Thoracic aorta (tissue), 2 donors: Measurements from ENCODE around the gene PDILT. TPM values are rescaled to one million over a fixed set of nuclear protein-coding genes. Genes with fewer than 3 reads are reported as not detected.

Experiments used
- ATAC-seq: fragments of 150-250 bp; one replicate; pipeline ENCODE4 v1.8.0; 2017; ENCODE audit warnings: low read depth; ENCODE audit not compliant: insufficient number of reproducible peaks, low FRiP score
- DNase-seq: peaks from one replicate; pipeline ENCODE4 v3.0.0-alpha.2; 2020; ENCODE audit warnings: low spot score
- H3K27ac ChIP-seq, 2 donors: fragments of 200-600 bp; sonication (generic); 1 replicate in 1 of 2; 2 replicates in 1 of 2; pipeline ENCODE4 v1.5.1; 2016; ENCODE audit warnings: mild to moderate bottlenecking in 2 of 2, moderate library complexity in 2 of 2
- H3K27me3 ChIP-seq: fragments of 200-600 bp; sonication (generic); replicated peaks from 2 replicates; pipeline ENCODE4 v1.6.0; 2016; ENCODE audit warnings: mild to moderate bottlenecking; ENCODE audit not compliant: insufficient read depth
- H3K36me3 ChIP-seq: fragments of 200-600 bp; sonication (generic); one replicate; pipeline ENCODE4 v1.5.1; 2016
- H3K4me1 ChIP-seq, 2 donors: fragments of 200-600 bp; sonication (generic); 1 replicate in 1 of 2; 2 replicates in 1 of 2; pipeline versions ENCODE4 v1.5.1 to v1.6.0; 2016; ENCODE audit warnings: low read depth in 2 of 2, mild to moderate bottlenecking in 1 of 2; ENCODE audit not compliant: control insufficient read depth in 1 of 2
- H3K4me3 ChIP-seq: fragments of 200-600 bp; sonication (generic); 2 replicates; pipeline ENCODE4 v1.5.1; 2016; ENCODE audit warnings: mild to moderate bottlenecking
- H3K9me3 ChIP-seq: fragments of 200-600 bp; sonication (generic); 2 replicates; pipeline ENCODE4 v1.5.1; 2016
- total RNA-seq, 2 donors: library from RNA; depleted of rRNA; stranded (reverse); fragments of >200 nt; gene quantifications; one replicate each; pipeline versions ENCODE4 v1.1.0 to v1.2.3, GENCODE V29; 2016
- TF ChIP-seq, protein P1 (sequence below): fragments of 200-600 bp; sonication (generic); IDR thresholded peaks from one replicate; pipeline ENCODE4 v1.5.1; 2019; ENCODE audit warnings: antibody characterized with exemption

The PDILT gene
- total RNA-seq, 2 donors from 2014 or later: not detected

DNA sequence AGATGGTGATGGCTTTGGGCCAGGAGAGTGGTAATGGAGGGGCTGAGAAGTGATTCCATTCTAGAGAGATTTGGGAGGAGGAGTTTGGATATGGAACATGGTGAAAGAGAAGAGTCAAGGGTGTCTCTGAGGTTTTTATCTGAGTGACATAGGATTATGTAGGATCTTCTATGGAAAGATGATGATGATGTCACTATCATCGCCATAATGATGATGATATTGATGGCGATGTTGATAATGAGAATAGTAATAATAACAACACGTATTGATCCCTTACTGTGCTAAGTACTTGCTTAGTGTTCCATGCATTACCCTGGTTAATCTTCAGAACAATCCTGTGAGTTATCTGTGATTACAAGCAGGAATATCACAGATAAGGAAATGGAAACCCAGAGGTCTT, 16.6 kb downstream of the PDILT start:
- Histone ChIP-seq H3K4me1 (peaks cover 0 to 8% of the 10 kb centered on the region in 2 donors), H3K9me3 (no peaks in the 10 kb centered on the region), H3K4me3 (no peak overlapping the region), H3K36me3 (no peaks in the 10 kb centered on the region), H3K27me3 (no peaks in the 10 kb centered on the region), H3K27ac (no peak overlapping the region)
- TF ChIP-seq, protein P1, sequence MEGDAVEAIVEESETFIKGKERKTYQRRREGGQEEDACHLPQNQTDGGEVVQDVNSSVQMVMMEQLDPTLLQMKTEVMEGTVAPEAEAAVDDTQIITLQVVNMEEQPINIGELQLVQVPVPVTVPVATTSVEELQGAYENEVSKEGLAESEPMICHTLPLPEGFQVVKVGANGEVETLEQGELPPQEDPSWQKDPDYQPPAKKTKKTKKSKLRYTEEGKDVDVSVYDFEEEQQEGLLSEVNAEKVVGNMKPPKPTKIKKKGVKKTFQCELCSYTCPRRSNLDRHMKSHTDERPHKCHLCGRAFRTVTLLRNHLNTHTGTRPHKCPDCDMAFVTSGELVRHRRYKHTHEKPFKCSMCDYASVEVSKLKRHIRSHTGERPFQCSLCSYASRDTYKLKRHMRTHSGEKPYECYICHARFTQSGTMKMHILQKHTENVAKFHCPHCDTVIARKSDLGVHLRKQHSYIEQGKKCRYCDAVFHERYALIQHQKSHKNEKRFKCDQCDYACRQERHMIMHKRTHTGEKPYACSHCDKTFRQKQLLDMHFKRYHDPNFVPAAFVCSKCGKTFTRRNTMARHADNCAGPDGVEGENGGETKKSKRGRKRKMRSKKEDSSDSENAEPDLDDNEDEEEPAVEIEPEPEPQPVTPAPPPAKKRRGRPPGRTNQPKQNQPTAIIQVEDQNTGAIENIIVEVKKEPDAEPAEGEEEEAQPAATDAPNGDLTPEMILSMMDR: no peak
- DNase-seq (no peak), ATAC-seq (no peak)

- TF ChIP-seq, protein P1: peak; percentile 83
- no peaks in the 10 kb centered on the region for H3K9me3 ChIP-seq
- peaks cover 0 to 8% of the 10 kb centered on the region in 2 donors for H3K4me1 ChIP-seq
- H3K36me3 ChIP-seq: no peaks in the 10 kb centered on the region
- ATAC-seq (no peak), DNase-seq (no peak)
- no peak overlapping the region for H3K27ac ChIP-seq
- peak overlapping the region; percentile 55 for H3K4me3 ChIP-seq
- H3K27me3 ChIP-seq: no peaks in the 10 kb centered on the region
These were observed 18.4 kb downstream of the PDILT start for GRCh38 chr16:20385844-20386832.

GRCh38 chr16:20383106-20384029, 21.2 kb downstream of the PDILT start:
- DNase-seq: peak; percentile 8
- Histone ChIP-seq H3K9me3 (no peaks in the 10 kb centered on the region), H3K36me3 (no peaks in the 10 kb centered on the region), H3K27ac (no peak overlapping the region), H3K27me3 (no peaks in the 10 kb centered on the region), H3K4me1 (peaks cover 0 to 8% of the 10 kb centered on the region in 2 donors), H3K4me3 (no peak overlapping the region)
- TF ChIP-seq, protein P1: peak; percentile 84
- no peak for ATAC-seq

- TF ChIP-seq, protein P1: no peak
- H3K36me3 ChIP-seq: no peaks in the 10 kb centered on the region
- no peaks in the 10 kb centered on the region for H3K27me3 ChIP-seq
- H3K4me3 ChIP-seq: no peak overlapping the region
- DNase-seq: no peak
- peaks cover 0 to 8% of the 10 kb centered on the region in 2 donors for H3K4me1 ChIP-seq
- no peak overlapping the region for H3K27ac ChIP-seq
- ATAC-seq: no peak
- no peaks in the 10 kb centered on the region for H3K9me3 ChIP-seq
These were observed 22.2 kb downstream of the PDILT start for GRCh38 chr16:20382202-20382948.
